ENCODE data around the gene ADAMTS7.
"Not testable (repeated sequence)": the region's sequence is repeated elsewhere in the genome, so short reads cannot be mapped to it uniquely, and the experiment has no call there.

GRCh38 chr15:78774451-78774990, 36.7 kb downstream of the ADAMTS7 start:
- TF ChIP-seq TAF1 (IDR thresholded peaks at IDR 0.05; ENCODE audit: borderline replicate concordance, low read depth, low read length); POLR2A (IDR thresholded peaks at IDR 0.05; ENCODE audit: low read depth, low read length): not testable (repeated sequence)
